Stimulated activated naive CD8-positive, alpha-beta T cell treated with anti-CD3 and anti-CD28 coated beads, Interleukin-15, Interleukin-2, amounts not matched to agents 100 ng/mL and 50 ng/mL, for 24 hours (primary cell): Measurements from ENCODE around the gene CARTPT.

Source experiments
- H3K27ac Mint-ChIP-seq: one replicate; pipeline ENCODE4 v1.8.0; 2021; ENCODE audit warnings: mild to moderate bottlenecking, mixed read lengths
- H3K27me3 Mint-ChIP-seq: one replicate; pipeline ENCODE4 v1.8.0; 2021; ENCODE audit warnings: mixed read lengths
- H3K36me3 Mint-ChIP-seq: one replicate; pipeline ENCODE4 v1.8.0; 2021; ENCODE audit warnings: low read depth, mixed read lengths
- H3K4me1 Mint-ChIP-seq: one replicate; pipeline ENCODE4 v1.8.0; 2021; ENCODE audit warnings: low read depth, mixed read lengths
- H3K4me3 Mint-ChIP-seq: one replicate; pipeline ENCODE4 v1.8.0; 2021; ENCODE audit warnings: mild to moderate bottlenecking, mixed read lengths
- H3K9me3 Mint-ChIP-seq: one replicate; pipeline ENCODE4 v1.8.0; 2021; ENCODE audit warnings: mixed read lengths

Gene CARTPT

GRCh38 chr5:71751422-71751821 lies 32.3 kb downstream of the CARTPT start:
- no peak overlapping the region for H3K4me3 Mint-ChIP-seq
- no peaks in the 10 kb centered on the region for H3K9me3 Mint-ChIP-seq
- no peaks in the 10 kb centered on the region for H3K36me3 Mint-ChIP-seq
- H3K4me1 Mint-ChIP-seq = no peaks in the 10 kb centered on the region
- no peak overlapping the region for H3K27ac Mint-ChIP-seq
- H3K27me3 Mint-ChIP-seq = no peaks in the 10 kb centered on the region

- H3K4me3 Mint-ChIP-seq = no peak overlapping the region
- peaks cover 3% of the 10 kb centered on the region for H3K4me1 Mint-ChIP-seq
- no peak overlapping the region for H3K27ac Mint-ChIP-seq
- no peaks in the 10 kb centered on the region for H3K27me3 Mint-ChIP-seq
- no peaks in the 10 kb centered on the region for H3K9me3 Mint-ChIP-seq
- H3K36me3 Mint-ChIP-seq = no peaks in the 10 kb centered on the region
Observed at GRCh38 chr5:71752441-71753190, 33.5 kb downstream of the CARTPT start.

GRCh38 chr5:71757590-71758543 lies 38.8 kb downstream of the CARTPT start:
- no peak overlapping the region for H3K27ac Mint-ChIP-seq
- H3K4me3 Mint-ChIP-seq = no peak overlapping the region
- peaks cover 7% of the 10 kb centered on the region for H3K4me1 Mint-ChIP-seq
- H3K36me3 Mint-ChIP-seq = no peaks in the 10 kb centered on the region
- no peaks in the 10 kb centered on the region for H3K9me3 Mint-ChIP-seq
- no peaks in the 10 kb centered on the region for H3K27me3 Mint-ChIP-seq

GRCh38 chr5:71762826-71763225 lies 43.8 kb downstream of the CARTPT start:
- Mint-ChIP-seq H3K27ac (no peak overlapping the region), H3K36me3 (no peaks in the 10 kb centered on the region), H3K9me3 (no peaks in the 10 kb centered on the region), H3K27me3 (no peaks in the 10 kb centered on the region), H3K4me3 (no peak overlapping the region), H3K4me1 (peaks cover 1% of the 10 kb centered on the region)

GRCh38 chr5:71767661-71768060 lies 48.6 kb downstream of the CARTPT start:
- Mint-ChIP-seq H3K4me3 (no peak overlapping the region), H3K9me3 (no peaks in the 10 kb centered on the region), H3K4me1 (no peaks in the 10 kb centered on the region), H3K36me3 (no peaks in the 10 kb centered on the region), H3K27ac (no peak overlapping the region), H3K27me3 (no peaks in the 10 kb centered on the region)

GRCh38 chr5:71769287-71769686 lies 50.2 kb downstream of the CARTPT start:
- Mint-ChIP-seq H3K4me1 (no peaks in the 10 kb centered on the region), H3K36me3 (no peaks in the 10 kb centered on the region), H3K27ac (no peak overlapping the region), H3K9me3 (no peaks in the 10 kb centered on the region), H3K4me3 (no peak overlapping the region), H3K27me3 (peaks cover 13% of the 10 kb centered on the region)

- no peak overlapping the region for H3K4me3 Mint-ChIP-seq
- H3K36me3 Mint-ChIP-seq = no peaks in the 10 kb centered on the region
- H3K4me1 Mint-ChIP-seq = no peaks in the 10 kb centered on the region
- H3K27ac Mint-ChIP-seq = no peak overlapping the region
- no peaks in the 10 kb centered on the region for H3K9me3 Mint-ChIP-seq
- H3K27me3 Mint-ChIP-seq = peaks cover 13% of the 10 kb centered on the region
Observed at GRCh38 chr5:71770381-71770780, 51.3 kb downstream of the CARTPT start.
